ENCODE data around the gene GRIK3. TPM values are rescaled to one million over a fixed set of nuclear protein-coding genes. Genes with fewer than 3 reads are reported as not detected.
"Not testable (repeated sequence)": the region's sequence is repeated elsewhere in the genome, so short reads cannot be mapped to it uniquely, and the experiment has no call there.

GRIK3 gene
- total and polyA plus RNA-seq, 2 donors (not counting 1 experiment from before 2014, with no cell fraction given): not detected

- Histone ChIP-seq H4K20me1 (ENCODE audit: control insufficient read depth, extremely low read depth, insufficient read depth, low read length) (no peaks in the 10 kb centered on the region), H3K4me2 (ENCODE audit: extremely low read depth, insufficient read depth, low read length) (no peak overlapping the region), H3K4me1 (ENCODE audit: control insufficient read depth, extremely low read depth, insufficient read depth, low read length) (no peaks in the 10 kb centered on the region), H3K36me3 (ENCODE audit: control insufficient read depth, insufficient read depth, low read length) (no peaks in the 10 kb centered on the region), H3K9ac (ENCODE audit: insufficient read depth, low read length) (no peak overlapping the region), H3K27ac (ENCODE audit: insufficient read depth, low read length) (no peak overlapping the region), H2AFZ (ENCODE audit: low read length) (no peak overlapping the region), H3K79me2 (ENCODE audit: control insufficient read depth, insufficient read depth, low read length) (no peaks in the 10 kb centered on the region), H3K4me3 (replicated peaks in 1 of 4; ENCODE audit: control extremely low read depth in 1 of 4, insufficient read depth in 1 of 4, low read depth in 3 of 4, low read length in 4 of 4) (no peak overlapping the region), H3K9me3 (ENCODE audit: control insufficient read depth, insufficient read depth, low read depth, low read length) (no peaks in the 10 kb centered on the region), H3K27me3 (ENCODE audit: control insufficient read depth, insufficient read depth, low read length) (no peaks in the 10 kb centered on the region)
- DNase-seq (ENCODE audit: low read depth in 2 of 2): no peak
- no peak for TF ChIP-seq EZH2 (IDR thresholded peaks at IDR 0.05; ENCODE audit: low read length, missing control alignments)
- TF ChIP-seq CTCF (conservative IDR thresholded peaks at IDR 0.05 in 1 of 2, IDR thresholded peaks at IDR 0.05 in 1 of 2; ENCODE audit: low read depth in 1 of 2, low read length in 2 of 2): no peak
Measured at GRCh38 chr1:36919491-36920145, 114.7 kb downstream of the GRIK3 start.

- Histone ChIP-seq H3K27me3 (ENCODE audit: control insufficient read depth, insufficient read depth, low read length) (no peaks in the 10 kb centered on the region), H3K79me2 (ENCODE audit: control insufficient read depth, insufficient read depth, low read length) (no peaks in the 10 kb centered on the region), H4K20me1 (ENCODE audit: control insufficient read depth, extremely low read depth, insufficient read depth, low read length) (no peaks in the 10 kb centered on the region), H3K9ac (ENCODE audit: insufficient read depth, low read length) (no peak overlapping the region), H3K36me3 (ENCODE audit: control insufficient read depth, insufficient read depth, low read length) (no peaks in the 10 kb centered on the region), H3K4me2 (ENCODE audit: extremely low read depth, insufficient read depth, low read length) (no peak overlapping the region), H3K9me3 (ENCODE audit: control insufficient read depth, insufficient read depth, low read depth, low read length) (no peaks in the 10 kb centered on the region), H3K4me1 (ENCODE audit: control insufficient read depth, extremely low read depth, insufficient read depth, low read length) (no peaks in the 10 kb centered on the region), H3K27ac (ENCODE audit: insufficient read depth, low read length) (no peak overlapping the region), H2AFZ (ENCODE audit: low read length) (no peak overlapping the region), H3K4me3 (replicated peaks in 1 of 4; ENCODE audit: control extremely low read depth in 1 of 4, insufficient read depth in 1 of 4, low read depth in 3 of 4, low read length in 4 of 4) (no peak overlapping the region)
- TF ChIP-seq CTCF (conservative IDR thresholded peaks at IDR 0.05 in 1 of 2, IDR thresholded peaks at IDR 0.05 in 1 of 2; ENCODE audit: low read depth in 1 of 2, low read length in 2 of 2): no peak
- TF ChIP-seq EZH2 (IDR thresholded peaks at IDR 0.05; ENCODE audit: low read length, missing control alignments): no peak
- DNase-seq (ENCODE audit: low read depth in 2 of 2): no peak
Measured at GRCh38 chr1:36918604-36919003, 115.7 kb downstream of the GRIK3 start.

GRCh38 chr1:36916542-36916941 lies 117.8 kb downstream of the GRIK3 start:
- H3K4me2 ChIP-seq (ENCODE audit: extremely low read depth, insufficient read depth, low read length); H4K20me1 ChIP-seq (ENCODE audit: control insufficient read depth, extremely low read depth, insufficient read depth, low read length); H3K79me2 ChIP-seq (ENCODE audit: control insufficient read depth, insufficient read depth, low read length); H2AFZ ChIP-seq (ENCODE audit: low read length); H3K4me3 ChIP-seq (replicated peaks in 1 of 4; ENCODE audit: control extremely low read depth in 1 of 4, insufficient read depth in 1 of 4, low read depth in 3 of 4, low read length in 4 of 4); H3K36me3 ChIP-seq (ENCODE audit: control insufficient read depth, insufficient read depth, low read length); H3K9ac ChIP-seq (ENCODE audit: insufficient read depth, low read length); DNase-seq (ENCODE audit: low read depth in 2 of 2); H3K9me3 ChIP-seq (ENCODE audit: control insufficient read depth, insufficient read depth, low read depth, low read length); H3K4me1 ChIP-seq (ENCODE audit: control insufficient read depth, extremely low read depth, insufficient read depth, low read length); H3K27me3 ChIP-seq (ENCODE audit: control insufficient read depth, insufficient read depth, low read length); H3K27ac ChIP-seq (ENCODE audit: insufficient read depth, low read length): not testable (repeated sequence)

Data from fibroblast of lung (primary cell).